ENCODE results near the gene REP15. TPM values are rescaled to one million over a fixed set of nuclear protein-coding genes. Genes with fewer than 3 reads are reported as not detected.

REP15 gene
- total and polyA plus RNA-seq, 2 experiments from 2014 or later = 0.38 to 0.89 TPM

- Mint-ChIP-seq H3K4me1 (no peaks in the 10 kb centered on the region), H3K27ac (no peak overlapping the region), H3K9me3 (no peaks in the 10 kb centered on the region), H3K4me3 (no peak overlapping the region), H3K36me3 (ENCODE audit: low read depth) (peaks cover 7% of the 10 kb centered on the region), H3K27me3 (ENCODE audit: insufficient read depth, low read depth, poor library complexity) (no peaks in the 10 kb centered on the region)
- Histone ChIP-seq H3K27me3 (ENCODE audit: insufficient read depth) (no peaks in the 10 kb centered on the region), H3K9me2 (ENCODE audit: insufficient read depth) (no peaks in the 10 kb centered on the region), H3F3A (replicated peaks; ENCODE audit: low read depth) (no peaks in the 10 kb centered on the region), H3K27ac (ENCODE audit: low read depth) (no peak overlapping the region), H3K4me1 (ENCODE audit: insufficient read depth) (no peaks in the 10 kb centered on the region), H4K20me1 (replicated peaks; ENCODE audit: insufficient read depth) (no peaks in the 10 kb centered on the region), H3K79me2 (replicated peaks; ENCODE audit: insufficient read depth) (no peaks in the 10 kb centered on the region), H2AFZ (no peak overlapping the region), H3K4me2 (no peak overlapping the region), H3K4me3 (no peak overlapping the region), H3K36me3 (ENCODE audit: insufficient read depth) (peaks cover 16% of the 10 kb centered on the region; the same call in 1 of the 2 replicates)
- no peak for TF ChIP-seq ZNF114 (CRISPR knock-in tag; IDR thresholded peaks at IDR 0.05)
- no peak for TF ChIP-seq CTCF (conservative IDR thresholded peaks at IDR 0.05; ENCODE audit: low read depth in 2 of 2)
- no peak for TF ChIP-seq CREB1 (CRISPR knock-in tag; IDR thresholded peaks at IDR 0.05; ENCODE audit: low read depth)
- DNase-seq (ENCODE audit: low spot score) (no peak), ATAC-seq (no peak)
Observed at GRCh38 chr12:27695556-27696292, 523 bp upstream of the REP15 start.

GRCh38 chr12:27696864-27697564 is 767 bp downstream of the REP15 start:
- H3K79me2 ChIP-seq (replicated peaks; ENCODE audit: insufficient read depth) = no peaks in the 10 kb centered on the region
- no peak for DNase-seq (ENCODE audit: low spot score)
- no peaks in the 10 kb centered on the region for H3K4me1 ChIP-seq (ENCODE audit: insufficient read depth)
- H3K9me2 ChIP-seq (ENCODE audit: insufficient read depth) = no peaks in the 10 kb centered on the region
- H3K27me3 ChIP-seq (ENCODE audit: insufficient read depth) = no peaks in the 10 kb centered on the region
- H3K4me3 ChIP-seq = no peak overlapping the region
- Mint-ChIP-seq H3K36me3 (ENCODE audit: low read depth) (peaks cover 3% of the 10 kb centered on the region; the same call in 1 of the 3 replicates), H3K27me3 (ENCODE audit: insufficient read depth, low read depth, poor library complexity) (no peaks in the 10 kb centered on the region), H3K4me3 (no peak overlapping the region), H3K27ac (no peak overlapping the region), H3K9me3 (no peaks in the 10 kb centered on the region), H3K4me1 (no peaks in the 10 kb centered on the region)
- no peak overlapping the region for H3K27ac ChIP-seq (ENCODE audit: low read depth)
- no peak overlapping the region for H2AFZ ChIP-seq
- H4K20me1 ChIP-seq (replicated peaks; ENCODE audit: insufficient read depth) = no peaks in the 10 kb centered on the region
- peaks cover 16% of the 10 kb centered on the region; the same call in 1 of the 2 replicates for H3K36me3 ChIP-seq (ENCODE audit: insufficient read depth)
- no peak for ATAC-seq
- H3F3A ChIP-seq (replicated peaks; ENCODE audit: low read depth) = no peaks in the 10 kb centered on the region
- no peak overlapping the region for H3K4me2 ChIP-seq
- no peak for TF ChIP-seq JUNB (IDR thresholded peaks at IDR 0.05; ENCODE audit: unreplicated experiment)
- TF ChIP-seq REST (IDR thresholded peaks at IDR 0.05; ENCODE audit: unreplicated experiment) = no peak
- TF ChIP-seq CREB1 (CRISPR knock-in tag; IDR thresholded peaks at IDR 0.05; ENCODE audit: low read depth) = no peak
- no peak for TF ChIP-seq STAT1 (IDR thresholded peaks at IDR 0.05; ENCODE audit: unreplicated experiment)
- no peak for TF ChIP-seq ZNF331 (CRISPR knock-in tag; IDR thresholded peaks at IDR 0.05; ENCODE audit: low read depth)
- TF ChIP-seq ZNF114 (CRISPR knock-in tag; IDR thresholded peaks at IDR 0.05) = no peak
- TF ChIP-seq EZH2 (IDR thresholded peaks at IDR 0.05; ENCODE audit: low read depth, unreplicated experiment) = no peak
- no peak for TF ChIP-seq EZH2phosphoT487 (IDR thresholded peaks at IDR 0.05; ENCODE audit: unreplicated experiment)
- no peak for TF ChIP-seq NANOG (IDR thresholded peaks at IDR 0.05; ENCODE audit: borderline replicate concordance)

All from GM23338 (cell line).